Activated effector memory CD4-positive, alpha-beta T cell treated with anti-CD3 and anti-CD28 coated beads, Interleukin-2, amount 50 U/mL, for 16 hours (primary cell): ENCODE measurements around the gene SLC33A1.
"Not testable (repeated sequence)": the region's sequence is repeated elsewhere in the genome, so short reads cannot be mapped to it uniquely, and the experiment has no call there.

ENCODE experiments used
- DNase-seq: peaks from one replicate; pipeline ENCODE4 v3.0.0-alpha.2; 2020

SLC33A1 gene

DNA sequence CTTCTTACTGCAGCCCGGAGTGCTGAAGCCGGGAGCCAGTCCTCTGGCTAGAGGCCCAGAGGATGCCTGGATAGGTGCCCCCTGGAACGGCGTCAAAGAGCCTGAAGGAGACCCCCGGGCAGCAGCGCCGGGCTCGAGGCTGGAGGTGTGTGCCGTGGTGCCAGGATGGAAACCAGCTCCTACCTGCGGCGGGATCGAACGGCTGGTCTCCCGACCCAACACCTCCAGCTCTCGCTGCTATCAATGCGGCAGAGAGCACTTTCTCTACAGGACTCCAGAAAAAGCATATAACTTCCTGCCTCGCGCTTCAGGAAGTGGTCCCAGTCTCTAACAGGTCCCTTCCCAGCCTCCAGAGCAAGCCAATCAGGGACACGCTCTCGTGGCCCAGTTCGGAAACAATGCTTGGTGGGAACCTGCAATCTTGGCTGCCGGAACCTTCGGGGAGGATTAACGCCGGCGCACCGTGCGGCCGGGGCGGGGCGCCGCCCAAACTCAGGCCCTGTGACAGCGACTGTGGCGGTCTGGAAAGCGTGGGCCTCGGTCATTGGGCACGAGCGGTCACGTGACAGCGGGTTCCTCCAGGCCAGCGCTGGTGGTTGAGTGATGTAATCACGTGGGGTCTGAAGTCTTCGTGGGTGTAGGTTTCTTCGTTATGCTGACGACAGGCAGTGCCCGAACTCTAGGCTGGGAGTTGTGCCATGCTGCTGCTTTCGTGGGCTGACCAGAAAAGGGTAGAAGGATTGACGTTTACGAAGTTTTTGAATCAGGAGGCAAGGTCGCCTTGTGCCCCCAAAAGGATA, at the start of gene SLC33A1:
Gene SLC33A1, minus strand, starts transcription at position 287 of the 800 bp plus-strand sequence. CDS start 430 bp downstream, outside the sequence.
- peak; percentile 100 for DNase-seq

DNA sequence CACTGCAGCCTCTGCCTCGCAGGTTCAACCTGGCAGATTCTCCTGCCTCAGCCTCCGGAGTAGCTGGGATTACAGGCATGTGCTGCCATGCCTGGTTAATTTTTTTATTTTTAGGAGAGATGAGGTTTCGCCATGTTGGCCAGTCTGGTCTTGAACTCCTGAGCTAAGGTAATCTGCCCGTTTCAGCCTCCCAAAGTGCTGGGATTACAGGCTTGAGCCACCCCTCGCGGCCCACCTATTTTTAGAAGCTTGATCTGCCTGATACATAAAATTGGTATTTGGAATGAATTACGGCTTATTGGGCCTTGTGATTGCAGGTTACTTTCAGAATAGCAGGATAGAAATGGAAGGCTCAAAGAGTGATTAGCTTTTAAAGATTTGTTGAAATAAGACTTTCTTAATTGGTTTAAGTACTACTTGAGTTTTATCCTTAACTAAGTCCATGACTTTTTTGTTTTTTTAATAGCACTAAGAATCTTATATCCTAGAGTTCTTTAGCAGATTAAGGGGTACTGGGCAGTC, 41.2 kb upstream of the SLC33A1 start:
- no peak for DNase-seq

DNA sequence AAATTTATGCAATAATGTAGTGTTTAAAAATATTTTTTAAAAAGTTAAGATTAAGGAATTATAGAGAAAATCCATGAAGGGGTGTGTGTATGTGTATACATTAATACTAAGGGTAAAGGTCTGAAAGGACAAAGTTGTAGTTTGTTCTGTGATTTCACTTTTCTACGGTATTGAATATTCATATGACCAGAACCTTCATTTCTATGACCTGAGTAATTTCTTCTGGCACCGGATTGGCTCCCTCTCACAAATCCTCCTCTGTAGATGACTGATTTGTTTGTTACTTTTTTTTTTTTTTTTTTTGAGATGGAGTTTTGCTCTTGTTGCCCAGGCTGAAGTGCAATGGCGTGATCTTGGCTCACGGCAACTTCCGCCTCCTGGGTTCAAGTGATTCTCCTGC, 37.1 kb upstream of the SLC33A1 start:
- no peak for DNase-seq

DNA sequence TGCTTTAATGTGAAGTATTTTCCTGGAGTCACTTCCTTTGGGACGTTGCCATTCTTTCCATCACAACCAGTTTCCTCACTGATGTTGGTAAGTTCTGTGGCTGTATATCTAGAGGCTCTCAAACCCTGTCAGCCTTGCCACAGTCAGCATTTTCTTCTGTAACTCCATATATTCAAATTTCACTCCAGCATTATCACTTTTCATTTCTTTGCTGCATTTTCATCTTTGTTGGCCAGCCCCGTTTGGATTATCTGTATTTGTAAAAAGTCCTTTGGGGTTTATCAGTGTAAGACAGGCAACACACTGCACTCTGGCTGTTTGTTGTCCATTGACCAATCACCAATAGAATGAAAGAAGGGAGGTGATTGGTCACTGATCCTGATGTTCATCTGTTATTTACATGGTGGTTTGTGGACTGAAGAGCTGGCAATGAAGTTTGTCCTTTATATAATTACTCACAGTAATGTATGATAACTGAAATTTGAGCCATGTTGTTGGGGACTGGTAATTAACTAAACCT, 36.5 kb upstream of the SLC33A1 start:
- no peak for DNase-seq

DNA sequence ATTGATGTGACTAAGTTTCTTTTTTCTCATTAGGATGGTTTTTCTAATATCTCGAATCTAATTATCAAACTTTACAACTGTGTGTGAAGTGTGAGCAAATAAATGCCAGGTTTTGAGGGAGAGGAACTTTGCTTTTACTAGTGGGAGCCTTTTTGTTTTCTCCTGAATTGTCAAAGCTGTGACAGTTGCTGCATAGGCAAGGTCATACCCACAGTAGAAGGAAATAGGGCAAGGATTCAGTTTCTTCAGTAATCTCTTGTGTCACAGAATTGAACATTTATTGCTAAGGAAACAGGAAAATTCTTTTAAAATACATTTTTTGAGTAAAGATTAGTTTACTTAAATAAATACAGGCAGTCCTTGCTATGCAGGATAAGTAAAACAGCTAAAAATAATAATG, 35.7 kb upstream of the SLC33A1 start:
- DNase-seq = no peak

DNA sequence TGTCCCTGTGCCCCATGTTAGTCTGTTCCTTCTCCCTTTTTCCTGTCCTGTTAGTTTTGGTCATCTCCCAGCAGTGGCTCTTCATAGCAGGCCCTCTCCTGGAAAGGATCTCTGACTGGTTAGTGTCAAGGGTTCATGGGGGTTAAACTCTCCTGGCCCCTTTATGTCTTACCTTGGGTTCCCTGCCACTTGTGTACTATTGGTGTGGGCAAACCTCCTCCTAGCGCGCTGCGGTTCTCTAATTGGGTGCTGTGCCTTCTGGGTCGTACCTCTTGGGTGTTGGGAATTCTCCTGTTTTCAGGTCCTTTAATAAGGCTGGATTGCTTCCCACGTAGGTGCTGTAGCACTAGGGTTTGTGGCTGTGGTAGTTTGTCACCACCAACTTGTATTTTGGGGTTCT, 35.0 kb upstream of the SLC33A1 start:
- DNase-seq = no peak

DNA sequence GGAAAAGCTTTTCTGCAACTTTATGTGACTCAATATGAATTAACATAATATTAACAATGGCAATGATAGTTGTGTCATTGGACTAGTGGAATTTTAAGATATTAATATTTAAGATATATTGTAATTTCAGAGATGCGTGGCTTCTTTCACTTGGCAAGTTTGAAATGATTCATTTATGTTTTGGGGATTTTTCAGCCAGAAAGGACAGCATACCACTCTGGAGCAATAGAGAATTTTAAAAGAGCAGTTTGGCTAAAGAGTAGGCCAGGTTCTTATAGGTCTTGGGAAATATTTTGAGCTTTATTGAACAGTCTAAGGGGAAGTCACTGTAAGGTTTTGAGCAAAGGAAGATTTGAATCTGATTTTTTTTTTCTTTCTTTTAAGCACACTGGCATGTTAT, 32.7 kb upstream of the SLC33A1 start:
- no peak for DNase-seq

DNA sequence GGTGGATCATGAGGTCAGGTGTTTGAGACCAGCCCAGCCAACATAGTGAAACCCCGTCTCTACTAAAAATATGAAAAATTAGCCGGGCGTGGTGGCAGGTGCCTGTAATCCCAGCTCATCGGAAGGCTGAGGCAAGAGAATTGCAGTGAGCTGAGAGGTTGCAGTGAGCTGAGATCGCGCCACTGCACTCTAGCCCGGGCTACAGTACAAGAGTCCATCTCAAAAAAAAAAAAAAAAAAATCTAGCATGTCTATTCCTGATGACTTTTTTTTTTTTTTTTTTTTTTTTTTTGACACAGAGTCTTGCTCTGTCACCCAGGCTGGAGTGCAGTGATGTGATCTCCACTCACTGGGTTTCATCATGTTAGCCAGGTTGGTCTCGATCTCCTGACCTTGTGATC, 32.1 kb upstream of the SLC33A1 start:
- DNase-seq = not testable (repeated sequence)

DNA sequence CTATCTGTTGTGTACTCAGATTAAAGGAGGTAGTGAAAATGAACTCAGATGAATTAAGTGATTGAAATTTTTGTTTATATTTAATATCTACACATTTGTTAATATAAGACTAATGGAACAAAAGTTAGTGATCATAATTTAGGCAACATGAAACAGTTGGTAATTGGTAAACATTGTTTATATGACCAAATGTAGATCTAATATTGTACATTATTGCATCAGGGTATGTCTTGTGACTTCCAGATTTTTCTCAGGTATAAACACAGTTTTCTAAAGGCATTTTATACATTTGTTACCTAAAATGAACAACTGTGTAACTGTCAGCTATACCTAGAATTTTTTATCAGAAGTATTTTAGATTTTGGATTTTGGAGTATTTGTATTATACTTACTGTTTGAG, 31.1 kb upstream of the SLC33A1 start:
- DNase-seq = no peak

DNA sequence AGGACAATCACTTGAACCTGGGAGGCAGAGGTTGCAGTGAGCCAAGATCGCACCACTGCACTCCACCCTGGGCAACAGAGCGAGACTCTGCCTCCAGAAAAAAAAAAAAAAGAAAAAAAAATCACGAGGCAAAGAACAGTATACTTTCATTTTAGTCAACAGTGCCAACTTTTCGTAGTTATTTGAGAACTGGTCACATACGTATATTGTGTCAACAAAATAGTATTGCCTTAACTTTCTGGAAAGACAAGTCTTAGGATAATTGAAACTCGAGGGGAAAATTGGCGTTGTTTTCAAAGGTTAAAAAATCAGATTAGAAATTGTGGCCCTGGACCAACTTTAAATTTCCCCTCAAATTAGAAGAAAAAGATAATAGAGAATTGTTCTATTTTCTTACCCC, 30.1 kb upstream of the SLC33A1 start:
- DNase-seq = no peak

DNA sequence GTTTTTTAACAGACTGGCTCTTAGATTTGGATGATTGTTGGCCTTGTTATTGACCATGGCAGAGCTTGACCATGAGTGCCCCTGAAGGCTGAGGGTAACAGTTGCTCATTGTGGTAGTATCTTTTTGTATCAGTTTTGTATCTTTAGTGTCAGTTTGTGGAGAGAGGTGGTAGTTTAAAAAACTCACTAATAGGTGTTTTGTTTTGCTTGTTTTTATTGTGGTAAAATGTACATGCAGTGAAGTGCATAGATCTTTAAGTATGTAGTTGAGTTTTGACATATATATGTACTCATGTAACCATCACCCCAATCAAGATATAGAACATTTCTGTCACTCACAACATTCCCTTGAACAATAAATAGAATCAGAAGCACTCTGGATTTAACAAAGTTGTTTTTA, 26.1 kb upstream of the SLC33A1 start:
- no peak for DNase-seq

DNA sequence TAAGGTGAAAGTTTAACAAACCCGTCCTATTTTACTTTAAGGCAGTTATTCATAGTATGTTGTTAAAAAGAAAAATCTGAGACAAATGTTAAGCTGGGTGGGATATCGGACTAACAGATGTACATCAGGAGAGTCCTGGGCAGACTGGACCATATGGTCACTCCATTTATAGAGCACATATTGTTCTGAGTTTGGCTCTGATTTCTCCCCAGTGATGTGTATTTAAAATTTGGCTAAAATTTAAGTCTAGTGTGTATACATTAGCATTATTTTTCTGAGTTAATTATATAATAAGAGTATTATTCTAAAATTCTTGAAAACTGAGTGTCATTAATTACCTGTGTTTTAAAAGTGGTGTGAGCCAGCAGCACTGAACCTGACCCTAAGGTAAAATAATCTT, 22.3 kb upstream of the SLC33A1 start:
- DNase-seq = no peak

DNA sequence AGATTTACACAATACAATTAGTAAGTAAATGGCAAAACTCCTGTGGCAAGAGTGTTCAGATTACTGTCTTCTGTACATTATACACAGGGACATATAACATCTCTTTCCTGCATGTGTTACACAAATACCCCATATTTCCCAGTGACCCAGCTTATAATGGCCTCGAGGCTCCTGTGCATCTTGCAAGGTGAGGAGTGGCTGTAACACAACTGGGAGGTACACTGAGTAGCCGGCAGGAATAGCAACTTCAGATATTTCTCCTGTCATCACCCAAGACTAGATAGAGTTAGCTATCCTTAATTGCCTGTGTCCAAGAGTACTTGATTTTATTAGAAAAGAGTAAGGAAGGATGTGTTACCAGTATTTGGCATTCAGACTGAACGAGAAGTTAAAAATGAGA, 21.8 kb upstream of the SLC33A1 start:
- no peak for DNase-seq

DNA sequence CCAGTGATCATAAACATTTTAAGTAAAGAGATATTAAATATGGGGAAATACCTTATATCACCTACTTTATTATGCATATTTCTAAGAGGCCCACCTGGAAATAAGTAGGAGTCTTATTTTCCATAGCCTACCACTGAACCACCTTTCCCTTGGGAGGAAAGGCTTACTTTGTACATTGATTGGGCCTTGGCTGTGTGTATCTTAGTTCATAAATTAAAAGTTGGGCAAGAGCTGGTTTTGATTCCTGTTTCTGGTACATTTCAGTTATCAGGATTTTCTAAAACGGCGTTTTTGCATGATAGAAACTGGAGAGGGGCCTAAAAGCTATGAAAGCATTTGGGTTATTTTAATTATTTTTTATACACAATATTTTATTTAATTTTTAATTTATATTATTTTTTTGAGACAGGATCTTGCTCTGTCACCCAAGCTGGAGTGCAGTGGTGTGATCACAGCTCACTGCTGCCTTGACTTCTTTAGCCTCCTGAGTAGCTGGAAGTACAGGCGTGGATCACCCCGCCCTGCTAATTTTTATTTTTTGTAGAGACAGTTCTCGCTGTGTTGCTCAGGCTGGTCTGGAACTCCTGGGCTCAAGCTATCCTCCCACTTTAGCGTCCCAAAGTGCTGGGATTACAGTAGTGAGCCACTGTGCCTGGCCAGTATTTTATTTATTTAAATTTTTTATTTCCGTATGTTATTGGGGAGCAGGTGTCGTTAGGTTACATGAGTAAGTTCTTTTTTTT, 18.8 kb upstream of the SLC33A1 start:
- DNase-seq = no peak

DNA sequence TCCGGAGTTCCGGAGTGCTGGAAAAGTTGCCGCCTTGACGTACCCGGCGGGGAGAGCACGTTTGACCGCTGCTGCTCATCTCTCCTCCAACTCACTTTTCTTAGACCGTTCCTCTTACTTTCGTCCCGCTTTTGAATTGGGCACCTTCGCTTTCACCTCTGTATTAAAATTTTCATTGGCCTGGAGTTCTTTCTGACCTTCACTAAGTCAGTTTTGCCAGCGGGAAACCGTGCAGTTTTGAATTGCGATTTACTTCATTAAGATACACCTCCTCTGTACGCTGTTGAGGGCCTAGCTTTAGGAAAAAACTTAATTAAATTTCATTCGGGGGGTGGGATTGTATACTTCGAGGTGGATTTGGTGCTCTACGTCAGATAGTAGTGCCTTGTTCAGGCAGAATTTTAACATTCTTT, 17.5 kb upstream of the SLC33A1 start:
- no peak for DNase-seq

DNA sequence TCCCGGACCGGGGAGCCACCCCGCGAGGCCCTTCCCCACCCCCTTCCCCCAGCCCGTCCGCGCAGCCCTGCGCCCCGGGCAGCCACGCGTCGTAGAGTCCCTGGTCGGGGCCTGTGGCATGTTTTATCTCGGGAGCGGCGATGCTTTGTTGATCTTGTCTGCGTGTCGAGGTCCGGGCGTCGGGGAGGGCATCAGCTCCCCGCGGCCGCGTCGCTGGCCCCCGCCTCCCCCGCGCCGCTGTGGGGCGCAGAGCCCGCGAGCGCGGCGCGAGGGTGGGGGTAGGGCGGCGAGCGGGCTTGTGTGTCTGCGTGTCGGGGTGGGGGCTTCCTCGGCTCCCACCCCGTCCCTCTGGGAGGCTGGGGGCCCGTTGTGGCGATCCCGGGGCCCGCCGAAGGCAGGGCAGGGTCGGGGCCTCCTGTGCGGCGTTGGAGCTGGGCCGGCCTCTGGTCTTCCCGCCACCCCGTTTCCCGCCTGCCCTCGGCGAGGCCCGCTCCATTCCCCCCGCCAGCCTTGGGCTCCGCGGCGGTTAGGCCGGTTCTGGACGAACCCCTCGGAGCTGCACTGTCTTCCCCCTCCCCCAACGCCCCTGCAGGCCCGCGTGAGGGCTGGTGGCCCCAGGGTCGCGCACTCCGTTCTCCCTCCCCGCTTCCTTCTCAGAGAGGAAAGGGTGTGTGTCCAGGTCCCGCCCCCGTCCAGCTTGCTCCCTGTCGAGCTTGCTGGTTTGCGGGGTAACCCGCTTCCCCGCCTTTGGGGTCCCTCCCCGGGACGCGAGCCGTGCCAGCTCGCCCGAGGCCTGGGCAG, 16.9 kb upstream of the SLC33A1 start:
- DNase-seq = peak; percentile 81

DNA sequence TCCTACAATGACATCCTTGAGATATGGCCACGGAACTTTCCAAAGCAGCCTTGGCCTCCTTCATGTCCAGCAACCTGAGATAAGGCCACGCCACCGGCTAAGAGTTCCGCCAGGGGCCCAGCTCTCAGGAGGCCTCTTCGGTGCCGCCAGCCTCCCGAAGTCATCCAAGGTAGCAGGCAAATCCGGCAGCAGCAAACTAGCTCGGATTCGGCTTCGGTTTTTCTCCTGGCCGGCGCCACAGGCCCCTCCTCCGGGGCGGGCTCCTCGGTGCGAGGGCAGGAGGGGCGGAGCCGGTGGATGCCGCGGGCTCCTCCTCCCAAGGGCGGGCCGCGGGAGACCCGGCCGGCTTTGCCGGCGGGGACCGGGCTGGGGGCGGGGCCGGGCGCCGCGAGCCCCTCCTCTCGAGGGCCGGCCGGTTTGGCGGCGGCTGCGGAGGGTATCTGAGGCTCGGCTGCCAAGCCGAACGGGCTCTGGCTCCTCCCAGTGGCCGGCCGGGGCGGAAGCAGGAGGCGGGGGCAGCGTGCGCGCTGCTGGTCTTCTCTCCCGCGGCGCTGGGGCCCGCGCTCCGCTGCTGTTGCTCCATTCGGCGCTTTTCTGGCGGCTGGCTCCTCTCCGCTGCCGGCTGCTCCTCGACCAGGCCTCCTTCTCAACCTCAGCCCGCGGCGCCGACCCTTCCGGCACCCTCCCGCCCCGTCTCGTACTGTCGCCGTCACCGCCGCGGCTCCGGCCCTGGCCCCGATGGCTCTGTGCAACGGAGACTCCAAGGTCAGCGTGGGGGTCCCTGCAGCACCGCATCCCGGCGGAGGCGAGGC, 16.1 kb upstream of the SLC33A1 start, which contains the start of gene GMPS:
Gene GMPS, plus strand, starts transcription at position 518 of the 812 bp plus-strand sequence. Its CDS starts 221 bp downstream, at position 739.
- DNase-seq = peak; percentile 99

DNA sequence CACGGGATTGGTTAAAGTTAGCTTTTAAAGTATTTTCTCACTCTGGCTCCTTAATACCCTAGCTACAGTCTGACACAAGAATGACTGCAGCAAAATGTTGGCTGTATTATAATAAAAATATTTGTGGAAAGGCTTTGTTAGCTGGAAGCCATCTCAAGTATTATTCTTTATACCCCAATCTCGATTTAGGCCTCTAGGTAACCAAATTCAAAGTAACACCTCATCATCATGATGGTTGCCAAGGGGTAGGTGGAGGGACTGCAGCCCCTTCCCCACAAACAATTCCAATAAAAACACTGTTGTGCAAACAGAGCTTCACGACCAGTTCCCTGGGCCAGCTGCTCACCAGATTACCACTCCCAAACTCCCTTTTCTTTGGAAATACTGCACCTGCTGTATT, 15.5 kb upstream of the SLC33A1 start:
- DNase-seq = no peak

DNA sequence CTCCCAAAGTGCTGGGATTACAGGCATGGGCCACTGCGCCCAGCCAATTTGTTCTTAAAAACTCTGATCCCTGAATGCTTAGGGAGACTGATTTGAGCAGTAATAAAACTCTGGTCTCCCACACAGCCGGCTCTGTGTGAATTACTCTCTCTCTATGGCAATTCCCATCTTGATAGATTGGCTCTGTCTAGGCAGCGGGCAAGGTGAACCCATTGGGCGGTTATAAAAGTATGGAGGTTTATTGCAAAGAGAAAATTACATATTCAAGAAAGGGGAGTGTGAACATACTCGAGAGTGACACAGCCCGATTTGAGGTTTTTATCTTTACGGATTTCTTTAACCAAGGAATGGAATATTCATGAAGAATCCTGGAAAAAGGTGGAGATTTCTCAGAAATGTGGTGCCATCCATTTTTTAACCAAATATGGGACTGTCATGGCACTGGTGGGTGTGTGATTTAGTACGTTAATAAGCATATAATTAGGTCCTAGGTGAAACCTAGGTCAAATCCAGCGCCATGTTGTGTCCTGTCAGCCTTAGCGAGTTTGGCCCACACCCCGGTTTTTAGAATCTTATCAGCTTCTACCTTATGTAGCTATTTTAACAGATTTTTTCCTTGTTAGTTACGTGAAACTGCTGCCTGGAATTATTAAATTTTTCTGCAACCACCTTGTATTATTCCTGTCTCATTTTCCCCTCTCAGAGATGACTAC, 9.0 kb upstream of the SLC33A1 start:
- DNase-seq = no peak

DNA sequence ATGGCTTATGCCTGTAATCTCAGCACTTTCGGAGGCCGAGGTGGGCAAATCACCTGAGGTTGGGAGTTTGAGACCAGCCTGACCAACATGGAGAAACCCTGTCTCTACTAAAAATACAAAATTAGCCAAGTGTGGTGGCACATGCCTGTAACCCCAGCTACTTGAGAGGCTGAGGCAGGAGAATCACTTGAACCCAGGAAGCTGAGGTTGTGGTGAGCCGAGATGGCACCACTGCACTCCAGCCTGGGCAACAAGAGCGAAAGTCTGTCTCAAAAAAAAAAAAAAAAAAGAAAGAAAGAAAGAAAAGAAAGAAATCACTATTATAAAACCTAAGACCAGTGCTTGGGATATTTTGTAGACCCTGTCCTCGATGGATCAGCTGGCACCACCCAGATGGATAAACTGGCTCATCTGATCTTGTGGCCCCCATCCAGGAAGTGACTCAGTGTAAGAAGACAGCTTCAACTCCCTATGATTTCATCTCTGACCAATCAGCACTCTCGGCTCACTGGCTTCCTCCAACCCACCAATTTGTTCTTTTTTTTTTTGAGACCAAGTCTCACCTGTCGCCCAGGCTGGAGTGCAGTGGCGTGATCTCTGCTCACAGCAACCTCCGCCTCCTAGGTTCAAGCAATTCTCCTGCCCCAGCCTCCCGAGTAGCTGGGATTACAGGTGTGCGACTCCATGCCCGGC, 8.2 kb upstream of the SLC33A1 start:
- peak; percentile 83 for DNase-seq
